K562 (cell line): ENCODE measurements around the gene TLCD4. TPM values are rescaled to one million over a fixed set of nuclear protein-coding genes. Genes with fewer than 3 reads are reported as not detected.

Experiments
- BMI1 ChIP-seq: fragments of 150-350 bp; IDR thresholded peaks from 2 replicates; pipeline ENCODE4 v1.6.1; 2014; ENCODE audit warnings: low read length
- ELF1 ChIP-seq: fragments of 200-800 bp; sonication (Bioruptor generic); IDR thresholded peaks from 2 replicates; pipeline ENCODE4 v1.6.1; 2016; ENCODE audit warnings: missing genetic modification characterization, missing compliant biosample characterization
- EP300 ChIP-seq: IDR thresholded peaks from 2 replicates; pipeline ENCODE4 v1.6.1; 2012; ENCODE audit warnings: low read length, improper control_type of control experiment
- GABPB2 ChIP-seq: fragments of 250-450 bp; sonication (Bioruptor Pico); conservative IDR thresholded peaks from 2 replicates; pipeline ENCODE4 v1.5.1; 2021; ENCODE audit warnings: mild to moderate bottlenecking
- HDAC6 ChIP-seq: IDR thresholded peaks from 2 replicates; pipeline ENCODE4 v1.6.1; 2012; ENCODE audit warnings: low read depth, mild to moderate bottlenecking, control low read depth, inconsistent platforms, low read length, moderate library complexity
- HIVEP1 ChIP-seq: fragments of 250-450 bp; sonication (Bioruptor Pico); IDR thresholded peaks from 2 replicates; pipeline ENCODE4 v1.4.0; 2020; ENCODE audit warnings: mild to moderate bottlenecking
- ILF3 ChIP-seq: fragments of 450-650 bp; IDR thresholded peaks from 2 replicates; pipeline ENCODE4 v1.6.1; 2018; ENCODE audit warnings: antibody characterized with exemption, mild to moderate bottlenecking, moderate library complexity, borderline replicate concordance
- JUN ChIP-seq, 2 experiments: sonication (generic) in 1 of 2; formaldehyde crosslinking in 1 of 2; IDR thresholded peaks; 2 replicates each; pipeline versions ENCODE4 v1.6.1 to v1.8.0; 2012 to 2022; ENCODE audit warnings: borderline replicate concordance in 2 of 2, mild to moderate bottlenecking in 2 of 2, improper control_type of control experiment in 1 of 2, low read depth in 1 of 2, low read length in 1 of 2, missing genetic modification reagents in 1 of 2
- MTF1 ChIP-seq: fragments of 250-450 bp; sonication (Bioruptor Pico); IDR thresholded peaks from 2 replicates; pipeline ENCODE4 v1.9.0; 2021; ENCODE audit warnings: moderate library complexity, mild to moderate bottlenecking, inconsistent platforms, borderline replicate concordance
- NCOA4 ChIP-seq: fragments of 450-650 bp; IDR thresholded peaks from 2 replicates; pipeline ENCODE4 v1.6.1; 2018; ENCODE audit warnings: mild to moderate bottlenecking; ENCODE audit not compliant: partially characterized antibody
- NR4A1 ChIP-seq, 2 experiments: fragments of 250-450 bp in 1 of 2; fragments of 450-650 bp in 1 of 2; sonication (Bioruptor Pico) in 1 of 2; IDR thresholded peaks; 2 replicates each; pipeline versions ENCODE4 v1.4.0 to v1.6.1; 2016 to 2020; ENCODE audit warnings: mild to moderate bottlenecking in 2 of 2, missing compliant biosample characterization in 1 of 2, missing genetic modification characterization in 1 of 2, moderate library complexity in 1 of 2
- NUFIP1 ChIP-seq: fragments of 450-650 bp; IDR thresholded peaks from 2 replicates; pipeline ENCODE4 v1.6.1; 2018; ENCODE audit not compliant: partially characterized antibody
- PTTG1 ChIP-seq: fragments of 450-650 bp; IDR thresholded peaks from 2 replicates; pipeline ENCODE4 v1.6.1; 2016; ENCODE audit warnings: low read depth, mild to moderate bottlenecking, missing genetic modification characterization, missing compliant biosample characterization
- PYGO2 ChIP-seq: fragments of 450-650 bp; IDR thresholded peaks from 2 replicates; pipeline ENCODE4 v1.6.1; 2016; ENCODE audit warnings: mild to moderate bottlenecking, missing genetic modification characterization, moderate library complexity, missing compliant biosample characterization
- RFX1 ChIP-seq: fragments of 450-650 bp; IDR thresholded peaks from 2 replicates; pipeline ENCODE4 v1.6.1; 2016; ENCODE audit warnings: mild to moderate bottlenecking, moderate library complexity
- SMARCE1 ChIP-seq: fragments of 450-650 bp; IDR thresholded peaks from 2 replicates; pipeline ENCODE4 v1.7.1; 2016; ENCODE audit warnings: mild to moderate bottlenecking
- TBL1XR1 ChIP-seq, 2 experiments: IDR thresholded peaks; 2 replicates each; pipeline ENCODE4 v1.6.1; 2012; ENCODE audit warnings: improper control_type of control experiment in 2 of 2, low read length in 2 of 2, mild to moderate bottlenecking in 1 of 2
- TEAD4 ChIP-seq, 2 experiments: sonication (generic) in 1 of 2; formaldehyde crosslinking in 1 of 2; IDR thresholded peaks; 2 replicates each; pipeline versions ENCODE4 v1.6.1 to v1.8.0; 2012 to 2022; ENCODE audit warnings: borderline replicate concordance in 1 of 2, inconsistent platforms in 1 of 2, low read length in 1 of 2, mild to moderate bottlenecking in 1 of 2, missing genetic modification reagents in 1 of 2
- WHSC1 ChIP-seq: IDR thresholded peaks from one replicate; pipeline ENCODE4 v1.6.1; 2012; ENCODE audit warnings: low read length, control low read depth, inconsistent platforms
- ZNF197 ChIP-seq: fragments of 200-800 bp; sonication (Bioruptor generic); IDR thresholded peaks from 2 replicates; pipeline ENCODE4 v1.6.1; 2016; ENCODE audit warnings: low read depth, missing genetic modification characterization, missing compliant biosample characterization
- polyA plus RNA-seq, 8 experiments: library from polyadenylated mRNA; depleted of rRNA in 4 of 8; stranded (reverse) in 5 of 8; unstranded in 3 of 8; fragments of >200 nt; fragmentation: Nextera tagmentation in 2 of 8; fragmentation: Illumina TruSeq in 1 of 8; extraction: Ambion mirVana in 2 of 8; extraction: Trizol in 1 of 8; gene quantifications; 2 replicates each; pipeline versions ENCODE4 v1.2.1 to v1.2.3, GENCODE V29; 2011 to 2014; ENCODE audit warnings: inconsistent platforms in 1 of 8, missing spikeins in 1 of 8
- total RNA-seq, 7 experiments: library from RNA; depleted of rRNA in 6 of 7; stranded (reverse); fragments of >200 nt in 6 of 7; fragmentation: Illumina TruSeq in 2 of 7; extraction: Trizol in 2 of 7; gene quantifications; 2 replicates each; pipeline versions ENCODE4 v1.2.1 to v1.2.3, GENCODE V29; 2011 to 2021; ENCODE audit warnings: low replicate concordance in 1 of 7
- TF ChIP-seq, protein P1 (sequence below): fragments of 250-450 bp; sonication (Bioruptor Pico); IDR thresholded peaks from 2 replicates; pipeline ENCODE4 v1.4.0; 2020; ENCODE audit warnings: mild to moderate bottlenecking
- TF ChIP-seq, protein P2 (sequence below): fragments of 250-450 bp; sonication (Bioruptor Pico); IDR thresholded peaks from 2 replicates; pipeline ENCODE4 v1.4.0; 2020
- TF ChIP-seq, protein P3 (sequence below): fragments of 250-450 bp; sonication (Bioruptor Pico); IDR thresholded peaks from 2 replicates; pipeline ENCODE4 v1.5.0; 2021
- TF ChIP-seq, protein P4 (sequence below): fragments of 200-800 bp; sonication (Bioruptor generic); IDR thresholded peaks from 2 replicates; pipeline ENCODE4 v1.6.1; 2017; ENCODE audit warnings: missing genetic modification characterization, missing compliant biosample characterization

Gene TLCD4
- total and polyA plus RNA-seq, 9 of the 15 experiments (the other 6 are each of a cell fraction or from before 2014, with no cell fraction given), result 3.5 to 19.8 (median 7.6) TPM

DNA sequence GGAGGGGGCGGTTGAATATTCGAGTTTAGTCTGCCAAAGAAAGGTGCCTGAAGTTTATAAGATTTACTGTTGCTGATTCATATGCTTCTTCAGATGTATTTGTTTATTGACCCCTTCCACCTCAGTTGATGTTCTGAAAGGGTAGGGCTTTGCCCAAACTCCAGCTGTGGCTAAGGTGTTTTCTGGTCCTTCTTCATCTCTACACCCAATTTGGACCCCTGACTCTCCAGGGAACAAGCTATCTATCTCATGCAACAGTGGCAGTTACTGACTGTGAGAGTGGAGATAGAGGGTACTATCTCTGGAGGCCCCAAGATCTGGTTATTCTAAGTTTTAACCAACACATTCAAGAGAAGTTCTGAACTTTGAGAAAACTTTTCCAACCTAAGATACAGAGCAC is 31.8 kb upstream of the TLCD4 start (continued):
- TF ChIP-seq, protein P1, sequence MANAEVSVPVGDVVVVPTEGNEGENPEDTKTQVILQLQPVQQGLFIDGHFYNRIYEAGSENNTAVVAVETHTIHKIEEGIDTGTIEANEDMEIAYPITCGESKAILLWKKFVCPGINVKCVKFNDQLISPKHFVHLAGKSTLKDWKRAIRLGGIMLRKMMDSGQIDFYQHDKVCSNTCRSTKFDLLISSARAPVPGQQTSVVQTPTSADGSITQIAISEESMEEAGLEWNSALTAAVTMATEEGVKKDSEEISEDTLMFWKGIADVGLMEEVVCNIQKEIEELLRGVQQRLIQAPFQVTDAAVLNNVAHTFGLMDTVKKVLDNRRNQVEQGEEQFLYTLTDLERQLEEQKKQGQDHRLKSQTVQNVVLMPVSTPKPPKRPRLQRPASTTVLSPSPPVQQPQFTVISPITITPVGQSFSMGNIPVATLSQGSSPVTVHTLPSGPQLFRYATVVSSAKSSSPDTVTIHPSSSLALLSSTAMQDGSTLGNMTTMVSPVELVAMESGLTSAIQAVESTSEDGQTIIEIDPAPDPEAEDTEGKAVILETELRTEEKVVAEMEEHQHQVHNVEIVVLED, result no peak
- TF ChIP-seq, protein P2, sequence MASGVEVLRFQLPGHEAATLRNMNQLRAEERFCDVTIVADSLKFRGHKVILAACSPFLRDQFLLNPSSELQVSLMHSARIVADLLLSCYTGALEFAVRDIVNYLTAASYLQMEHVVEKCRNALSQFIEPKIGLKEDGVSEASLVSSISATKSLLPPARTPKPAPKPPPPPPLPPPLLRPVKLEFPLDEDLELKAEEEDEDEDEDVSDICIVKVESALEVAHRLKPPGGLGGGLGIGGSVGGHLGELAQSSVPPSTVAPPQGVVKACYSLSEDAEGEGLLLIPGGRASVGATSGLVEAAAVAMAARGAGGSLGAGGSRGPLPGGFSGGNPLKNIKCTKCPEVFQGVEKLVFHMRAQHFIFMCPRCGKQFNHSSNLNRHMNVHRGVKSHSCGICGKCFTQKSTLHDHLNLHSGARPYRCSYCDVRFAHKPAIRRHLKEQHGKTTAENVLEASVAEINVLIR, result no peak
- TF ChIP-seq ILF3, result no peak
- no peak for TF ChIP-seq PTTG1 (tag)
- TF ChIP-seq, protein P3, sequence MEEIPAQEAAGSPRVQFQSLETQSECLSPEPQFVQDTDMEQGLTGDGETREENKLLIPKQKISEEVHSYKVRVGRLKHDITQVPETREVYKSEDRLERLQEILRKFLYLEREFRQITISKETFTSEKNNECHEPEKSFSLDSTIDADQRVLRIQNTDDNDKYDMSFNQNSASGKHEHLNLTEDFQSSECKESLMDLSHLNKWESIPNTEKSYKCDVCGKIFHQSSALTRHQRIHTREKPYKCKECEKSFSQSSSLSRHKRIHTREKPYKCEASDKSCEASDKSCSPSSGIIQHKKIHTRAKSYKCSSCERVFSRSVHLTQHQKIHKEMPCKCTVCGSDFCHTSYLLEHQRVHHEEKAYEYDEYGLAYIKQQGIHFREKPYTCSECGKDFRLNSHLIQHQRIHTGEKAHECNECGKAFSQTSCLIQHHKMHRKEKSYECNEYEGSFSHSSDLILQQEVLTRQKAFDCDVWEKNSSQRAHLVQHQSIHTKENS (CRISPR knock-in tag), result no peak
- TF ChIP-seq WHSC1, result no peak
- TF ChIP-seq TBL1XR1 (IDR thresholded peaks at IDR 0.05; ENCODE audit: low read length in 2 of 2), result peak in 1 of 2 experiments; percentile 24; a peak in 1 of 4 replicates
- peak; percentile 91 for TF ChIP-seq TEAD4 (IDR thresholded peaks at IDR 0.05; ENCODE audit: low read length)
- no peak for TF ChIP-seq TEAD4 (CRISPR knock-in tag; IDR thresholded peaks at IDR 0.05; ENCODE audit: borderline replicate concordance)
- no peak for TF ChIP-seq NUFIP1
- TF ChIP-seq ELF1, result no peak
- peak; percentile 68 for TF ChIP-seq SMARCE1
- TF ChIP-seq PYGO2, result no peak
- no peak for TF ChIP-seq RFX1
- TF ChIP-seq JUN (IDR thresholded peaks at IDR 0.05; ENCODE audit: borderline replicate concordance, low read depth, low read length), result no peak
- TF ChIP-seq JUN (CRISPR knock-in tag; IDR thresholded peaks at IDR 0.05; ENCODE audit: borderline replicate concordance), result no peak
- TF ChIP-seq HIVEP1 (CRISPR knock-in tag), result no peak
- no peak for TF ChIP-seq ZNF197 (CRISPR knock-in tag)
- TF ChIP-seq, protein P4, sequence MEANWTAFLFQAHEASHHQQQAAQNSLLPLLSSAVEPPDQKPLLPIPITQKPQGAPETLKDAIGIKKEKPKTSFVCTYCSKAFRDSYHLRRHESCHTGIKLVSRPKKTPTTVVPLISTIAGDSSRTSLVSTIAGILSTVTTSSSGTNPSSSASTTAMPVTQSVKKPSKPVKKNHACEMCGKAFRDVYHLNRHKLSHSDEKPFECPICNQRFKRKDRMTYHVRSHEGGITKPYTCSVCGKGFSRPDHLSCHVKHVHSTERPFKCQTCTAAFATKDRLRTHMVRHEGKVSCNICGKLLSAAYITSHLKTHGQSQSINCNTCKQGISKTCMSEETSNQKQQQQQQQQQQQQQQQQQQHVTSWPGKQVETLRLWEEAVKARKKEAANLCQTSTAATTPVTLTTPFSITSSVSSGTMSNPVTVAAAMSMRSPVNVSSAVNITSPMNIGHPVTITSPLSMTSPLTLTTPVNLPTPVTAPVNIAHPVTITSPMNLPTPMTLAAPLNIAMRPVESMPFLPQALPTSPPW, result no peak
- no peak for TF ChIP-seq HDAC6
- no peak for TF ChIP-seq GABPB2 (CRISPR knock-in tag)
- peak; percentile 96 for TF ChIP-seq EP300
- TF ChIP-seq MTF1 (CRISPR knock-in tag), result no peak
- no peak for TF ChIP-seq NCOA4
- TF ChIP-seq NR4A1 (CRISPR knock-in tag; IDR thresholded peaks at IDR 0.05), result no peak
- no peak for TF ChIP-seq NR4A1 (tag; IDR thresholded peaks at IDR 0.05)
- no peak for TF ChIP-seq BMI1
